GM23338 (cell line): ENCODE data around the gene ZSCAN5C.

Experiments used
- EZH2 ChIP-seq: fragments of 200-600 bp; sonication (generic); IDR thresholded peaks from one replicate; pipeline ENCODE4 v1.8.0; 2017; ENCODE audit warnings: antibody characterized with exemption, mild to moderate bottlenecking, low read depth; ENCODE audit not compliant: unreplicated experiment
- EZH2phosphoT487 ChIP-seq: fragments of 200-600 bp; sonication (generic); IDR thresholded peaks from one replicate; pipeline ENCODE4 v1.8.1; 2018; ENCODE audit warnings: antibody characterized with exemption; ENCODE audit not compliant: unreplicated experiment
- JUNB ChIP-seq: IDR thresholded peaks from one replicate; pipeline ENCODE4 v1.6.1; 2016; ENCODE audit warnings: antibody characterized with exemption; ENCODE audit not compliant: unreplicated experiment
- NANOG ChIP-seq: IDR thresholded peaks from 2 replicates; pipeline ENCODE4 v1.6.1; 2016; ENCODE audit warnings: antibody characterized with exemption, borderline replicate concordance
- POLR2AphosphoS5 ChIP-seq: IDR thresholded peaks from 2 replicates; pipeline ENCODE4 v1.6.1; 2016; ENCODE audit warnings: antibody characterized with exemption, low read depth
- STAT1 ChIP-seq: IDR thresholded peaks from one replicate; pipeline ENCODE4 v1.6.1; 2016; ENCODE audit warnings: antibody characterized with exemption; ENCODE audit not compliant: unreplicated experiment
- TF ChIP-seq, protein P1 (sequence below), 2 experiments: fragments of 200-600 bp in 1 of 2; sonication (generic) in 1 of 2; conservative IDR thresholded peaks; 2 replicates each; pipeline versions ENCODE4 v1.5.1 to v1.6.1; 2016 to 2017; ENCODE audit warnings: antibody characterized with exemption in 2 of 2, low read depth in 2 of 2, mild to moderate bottlenecking in 2 of 2, moderate library complexity in 1 of 2
- TF ChIP-seq, protein P2 (sequence below): IDR thresholded peaks from one replicate; pipeline ENCODE4 v1.6.1; 2018; ENCODE audit warnings: antibody characterized with exemption; ENCODE audit not compliant: unreplicated experiment

DNA sequence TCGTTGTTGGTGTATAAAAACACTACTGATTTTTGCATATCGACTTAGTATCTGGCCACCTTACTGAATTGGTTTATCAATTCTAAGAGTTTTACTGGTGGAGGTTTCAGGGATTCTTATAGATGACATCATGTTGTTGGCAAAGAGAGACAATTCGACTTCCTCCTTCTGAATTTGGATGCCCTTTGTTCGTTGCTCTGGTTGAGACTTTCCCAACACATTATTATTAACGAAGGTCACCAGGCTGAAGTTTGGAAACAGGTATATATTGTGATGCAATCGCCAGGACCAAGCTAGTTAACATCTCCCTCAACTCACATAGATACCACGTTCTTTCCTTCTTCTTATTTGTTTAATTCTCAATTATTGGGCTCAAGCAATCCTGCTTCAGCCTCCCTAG is 2.4 kb upstream of the ZSCAN5C start:
- TF ChIP-seq, protein P1, sequence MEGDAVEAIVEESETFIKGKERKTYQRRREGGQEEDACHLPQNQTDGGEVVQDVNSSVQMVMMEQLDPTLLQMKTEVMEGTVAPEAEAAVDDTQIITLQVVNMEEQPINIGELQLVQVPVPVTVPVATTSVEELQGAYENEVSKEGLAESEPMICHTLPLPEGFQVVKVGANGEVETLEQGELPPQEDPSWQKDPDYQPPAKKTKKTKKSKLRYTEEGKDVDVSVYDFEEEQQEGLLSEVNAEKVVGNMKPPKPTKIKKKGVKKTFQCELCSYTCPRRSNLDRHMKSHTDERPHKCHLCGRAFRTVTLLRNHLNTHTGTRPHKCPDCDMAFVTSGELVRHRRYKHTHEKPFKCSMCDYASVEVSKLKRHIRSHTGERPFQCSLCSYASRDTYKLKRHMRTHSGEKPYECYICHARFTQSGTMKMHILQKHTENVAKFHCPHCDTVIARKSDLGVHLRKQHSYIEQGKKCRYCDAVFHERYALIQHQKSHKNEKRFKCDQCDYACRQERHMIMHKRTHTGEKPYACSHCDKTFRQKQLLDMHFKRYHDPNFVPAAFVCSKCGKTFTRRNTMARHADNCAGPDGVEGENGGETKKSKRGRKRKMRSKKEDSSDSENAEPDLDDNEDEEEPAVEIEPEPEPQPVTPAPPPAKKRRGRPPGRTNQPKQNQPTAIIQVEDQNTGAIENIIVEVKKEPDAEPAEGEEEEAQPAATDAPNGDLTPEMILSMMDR (conservative IDR thresholded peaks at IDR 0.05; ENCODE audit: low read depth in 2 of 2): no peak
- TF ChIP-seq EZH2phosphoT487: no peak
- TF ChIP-seq EZH2: no peak
- TF ChIP-seq, protein P2, sequence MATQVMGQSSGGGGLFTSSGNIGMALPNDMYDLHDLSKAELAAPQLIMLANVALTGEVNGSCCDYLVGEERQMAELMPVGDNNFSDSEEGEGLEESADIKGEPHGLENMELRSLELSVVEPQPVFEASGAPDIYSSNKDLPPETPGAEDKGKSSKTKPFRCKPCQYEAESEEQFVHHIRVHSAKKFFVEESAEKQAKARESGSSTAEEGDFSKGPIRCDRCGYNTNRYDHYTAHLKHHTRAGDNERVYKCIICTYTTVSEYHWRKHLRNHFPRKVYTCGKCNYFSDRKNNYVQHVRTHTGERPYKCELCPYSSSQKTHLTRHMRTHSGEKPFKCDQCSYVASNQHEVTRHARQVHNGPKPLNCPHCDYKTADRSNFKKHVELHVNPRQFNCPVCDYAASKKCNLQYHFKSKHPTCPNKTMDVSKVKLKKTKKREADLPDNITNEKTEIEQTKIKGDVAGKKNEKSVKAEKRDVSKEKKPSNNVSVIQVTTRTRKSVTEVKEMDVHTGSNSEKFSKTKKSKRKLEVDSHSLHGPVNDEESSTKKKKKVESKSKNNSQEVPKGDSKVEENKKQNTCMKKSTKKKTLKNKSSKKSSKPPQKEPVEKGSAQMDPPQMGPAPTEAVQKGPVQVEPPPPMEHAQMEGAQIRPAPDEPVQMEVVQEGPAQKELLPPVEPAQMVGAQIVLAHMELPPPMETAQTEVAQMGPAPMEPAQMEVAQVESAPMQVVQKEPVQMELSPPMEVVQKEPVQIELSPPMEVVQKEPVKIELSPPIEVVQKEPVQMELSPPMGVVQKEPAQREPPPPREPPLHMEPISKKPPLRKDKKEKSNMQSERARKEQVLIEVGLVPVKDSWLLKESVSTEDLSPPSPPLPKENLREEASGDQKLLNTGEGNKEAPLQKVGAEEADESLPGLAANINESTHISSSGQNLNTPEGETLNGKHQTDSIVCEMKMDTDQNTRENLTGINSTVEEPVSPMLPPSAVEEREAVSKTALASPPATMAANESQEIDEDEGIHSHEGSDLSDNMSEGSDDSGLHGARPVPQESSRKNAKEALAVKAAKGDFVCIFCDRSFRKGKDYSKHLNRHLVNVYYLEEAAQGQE: no peak
- no peak for TF ChIP-seq POLR2AphosphoS5
- TF ChIP-seq JUNB: no peak
- TF ChIP-seq NANOG: no peak
- no peak for TF ChIP-seq STAT1
